ENCODE data around the gene LMBR1L. TPM values are rescaled to one million over a fixed set of nuclear protein-coding genes. Genes with fewer than 3 reads are reported as not detected.

Gene LMBR1L
- total RNA-seq, 3 donors from 2014 or later = 27.5 to 35.5 (median 28.8) TPM

GRCh38 chr12:49098035-49098451 is 12.6 kb downstream of the LMBR1L start:
- peaks cover 22% of the 10 kb centered on the region for H3K36me3 Mint-ChIP-seq (ENCODE audit: insufficient read depth)
- H3K4me1 Mint-ChIP-seq (ENCODE audit: low read depth) = peaks cover 15% of the 10 kb centered on the region
- peaks cover 20% of the 10 kb centered on the region for H3K27me3 Mint-ChIP-seq (ENCODE audit: low read depth)
- H3K9me3 Mint-ChIP-seq = no peaks in the 10 kb centered on the region
- peak; percentile 49 for DNase-seq
- no peak overlapping the region for H3K4me3 Mint-ChIP-seq
- peak; percentile 52 to 63 for ATAC-seq

- Mint-ChIP-seq H3K9me3 (no peaks in the 10 kb centered on the region), H3K36me3 (ENCODE audit: insufficient read depth) (peaks cover 22% of the 10 kb centered on the region)
- ATAC-seq = no peak
Observed at GRCh38 chr12:49097381-49097780, 13.3 kb downstream of the LMBR1L start.

GRCh38 chr12:49094975-49095365 is 15.7 kb downstream of the LMBR1L start:
- Mint-ChIP-seq H3K4me1 (ENCODE audit: low read depth) (peaks cover 38% of the 10 kb centered on the region), H3K36me3 (ENCODE audit: insufficient read depth) (peaks cover 7% of the 10 kb centered on the region), H3K9me3 (no peaks in the 10 kb centered on the region), H3K4me3 (no peak overlapping the region), H3K27me3 (ENCODE audit: low read depth) (peaks cover 48% of the 10 kb centered on the region)
- no peak for DNase-seq
- ATAC-seq = no peak

More at GRCh38 chr12:49097381-49097780, 13.3 kb downstream of the LMBR1L start:
- Mint-ChIP-seq H3K27me3 (ENCODE audit: low read depth) (peaks cover 26% of the 10 kb centered on the region), H3K4me3 (no peak overlapping the region), H3K4me1 (ENCODE audit: low read depth) (peaks cover 16% of the 10 kb centered on the region)
- no peak for DNase-seq

- H3K36me3 Mint-ChIP-seq (ENCODE audit: insufficient read depth) = peaks cover 5% of the 10 kb centered on the region
- DNase-seq = no peak
- H3K4me3 Mint-ChIP-seq = no peak within 1 kb of the TSS
- no peaks in the 10 kb centered on the region for H3K9me3 Mint-ChIP-seq
- ATAC-seq = no peak
- H3K4me1 Mint-ChIP-seq (ENCODE audit: low read depth) = peaks cover 42% of the 10 kb centered on the region
- peaks cover 52% of the 10 kb centered on the region for H3K27me3 Mint-ChIP-seq (ENCODE audit: low read depth)
Observed at GRCh38 chr12:49094160-49094974, 16.3 kb downstream of the LMBR1L start, which contains the start of gene DHH. Gene DHH (minus strand): TSS chr12:49094801. CDS start chr12:49094512, 289 bp downstream.

- no peak overlapping the region for H3K4me3 Mint-ChIP-seq
- H3K4me1 Mint-ChIP-seq (ENCODE audit: low read depth) = peaks cover 43% of the 10 kb centered on the region
- H3K9me3 Mint-ChIP-seq = no peaks in the 10 kb centered on the region
- peaks cover 57% of the 10 kb centered on the region for H3K27me3 Mint-ChIP-seq (ENCODE audit: low read depth)
- DNase-seq (no peak), ATAC-seq (no peak)
- H3K36me3 Mint-ChIP-seq (ENCODE audit: insufficient read depth) = peaks cover 5% of the 10 kb centered on the region
Observed at GRCh38 chr12:49093792-49094159, 16.9 kb downstream of the LMBR1L start.

GRCh38 chr12:49092816-49093406 is 17.7 kb downstream of the LMBR1L start:
- Mint-ChIP-seq H3K27me3 (ENCODE audit: low read depth) (peaks cover 62% of the 10 kb centered on the region), H3K4me1 (ENCODE audit: low read depth) (peaks cover 52% of the 10 kb centered on the region), H3K9me3 (no peaks in the 10 kb centered on the region), H3K36me3 (ENCODE audit: insufficient read depth) (peaks cover 1% of the 10 kb centered on the region), H3K4me3 (no peak overlapping the region)
- no peak for DNase-seq
- no peak for ATAC-seq

- ATAC-seq (peak; percentile 35 to 41), DNase-seq (peak; percentile 62)
- peaks cover 56% of the 10 kb centered on the region for H3K4me1 Mint-ChIP-seq (ENCODE audit: low read depth)
- H3K4me3 Mint-ChIP-seq = no peak overlapping the region
- no peaks in the 10 kb centered on the region for H3K36me3 Mint-ChIP-seq (ENCODE audit: insufficient read depth)
- peaks cover 62% of the 10 kb centered on the region for H3K27me3 Mint-ChIP-seq (ENCODE audit: low read depth)
- H3K9me3 Mint-ChIP-seq = no peaks in the 10 kb centered on the region
Observed at GRCh38 chr12:49092086-49092815, 18.4 kb downstream of the LMBR1L start.

GRCh38 chr12:49091836-49092085 is 18.9 kb downstream of the LMBR1L start:
- Mint-ChIP-seq H3K27me3 (ENCODE audit: low read depth) (peaks cover 63% of the 10 kb centered on the region), H3K36me3 (ENCODE audit: insufficient read depth) (no peaks in the 10 kb centered on the region), H3K4me1 (ENCODE audit: low read depth) (peaks cover 56% of the 10 kb centered on the region), H3K9me3 (no peaks in the 10 kb centered on the region), H3K4me3 (no peak overlapping the region)
- ATAC-seq (no peak), DNase-seq (no peak)

- H3K36me3 Mint-ChIP-seq (ENCODE audit: insufficient read depth) = no peaks in the 10 kb centered on the region
- H3K9me3 Mint-ChIP-seq = no peaks in the 10 kb centered on the region
- no peak for ATAC-seq
- peaks cover 58% of the 10 kb centered on the region for H3K4me1 Mint-ChIP-seq (ENCODE audit: low read depth)
- H3K4me3 Mint-ChIP-seq = no peak overlapping the region
- no peak for DNase-seq
- H3K27me3 Mint-ChIP-seq (ENCODE audit: low read depth) = peaks cover 66% of the 10 kb centered on the region
Observed at GRCh38 chr12:49091056-49091835, 19.4 kb downstream of the LMBR1L start.

GRCh38 chr12:49089821-49090773 is 20.6 kb downstream of the LMBR1L start:
- peak overlapping the region; percentile 67 for H3K4me3 Mint-ChIP-seq
- H3K36me3 Mint-ChIP-seq (ENCODE audit: insufficient read depth) = no peaks in the 10 kb centered on the region
- H3K9me3 Mint-ChIP-seq = no peaks in the 10 kb centered on the region
- ATAC-seq = peak; percentile 39 to 41
- no peak for DNase-seq
- peaks cover 55% of the 10 kb centered on the region for H3K4me1 Mint-ChIP-seq (ENCODE audit: low read depth)
- H3K27me3 Mint-ChIP-seq (ENCODE audit: low read depth) = peaks cover 60% of the 10 kb centered on the region

GRCh38 chr12:49088932-49089330 is 21.7 kb downstream of the LMBR1L start:
- peaks cover 54% of the 10 kb centered on the region for H3K27me3 Mint-ChIP-seq (ENCODE audit: low read depth)
- H3K4me1 Mint-ChIP-seq (ENCODE audit: low read depth) = peaks cover 49% of the 10 kb centered on the region
- no peak for DNase-seq
- no peaks in the 10 kb centered on the region for H3K36me3 Mint-ChIP-seq (ENCODE audit: insufficient read depth)
- no peak overlapping the region for H3K4me3 Mint-ChIP-seq
- no peaks in the 10 kb centered on the region for H3K9me3 Mint-ChIP-seq
- ATAC-seq = no peak

- peaks cover 43% of the 10 kb centered on the region for H3K4me1 Mint-ChIP-seq (ENCODE audit: low read depth)
- H3K4me3 Mint-ChIP-seq = peak overlapping the region; percentile 24
- ATAC-seq (peak; percentile 88), DNase-seq (peak; percentile 61)
- H3K27me3 Mint-ChIP-seq (ENCODE audit: low read depth) = peaks cover 48% of the 10 kb centered on the region
- no peaks in the 10 kb centered on the region for H3K36me3 Mint-ChIP-seq (ENCODE audit: insufficient read depth)
- no peaks in the 10 kb centered on the region for H3K9me3 Mint-ChIP-seq
Observed at GRCh38 chr12:49088150-49088931, 22.3 kb downstream of the LMBR1L start.

GRCh38 chr12:49086116-49086515 is 24.5 kb downstream of the LMBR1L start:
- Mint-ChIP-seq H3K36me3 (ENCODE audit: insufficient read depth) (no peaks in the 10 kb centered on the region), H3K9me3 (no peaks in the 10 kb centered on the region), H3K4me1 (ENCODE audit: low read depth) (peaks cover 29% of the 10 kb centered on the region), H3K27me3 (ENCODE audit: low read depth) (peaks cover 28% of the 10 kb centered on the region), H3K4me3 (no peak overlapping the region)
- ATAC-seq (no peak), DNase-seq (no peak)

Measured in activated T-cell treated with anti-CD3 and anti-CD28 coated beads, Interleukin-2, amount 50 U/mL, for 4 hours (primary cell).